Inflammatory macrophage (primary cell): ENCODE data around the gene CATSPERB.
"Not testable (repeated sequence)": the region's sequence is repeated elsewhere in the genome, so short reads cannot be mapped to it uniquely, and the experiment has no call there.

Experiments
- DNase-seq, 2 donors: peaks; one replicate each; pipeline ENCODE4 v3.0.0-alpha.2; 2020 to 2022
- total RNA-seq, 18 experiments: gene quantifications; one replicate each; lab custom pipeline; 2026; ENCODE audit warnings: mixed read lengths in 6 of 18, inconsistent platforms in 2 of 18; lab: John Stamatoyannopoulos, UW

Gene CATSPERB
- 0.07 to 7.3 (median 0.16) reads per million in 18 experiments for total RNA-seq

GRCh38 chr14:91731986-91732385 lies at the start of gene CATSPERB:
Gene CATSPERB (minus strand): TSS chr14:91732086. CDS start chr14:91729479, 2,607 bp downstream.
- no peak for DNase-seq

GRCh38 chr14:91780452-91780851 lies 48.6 kb upstream of the CATSPERB start:
- DNase-seq = peak; percentile 25 to 40

DNA sequence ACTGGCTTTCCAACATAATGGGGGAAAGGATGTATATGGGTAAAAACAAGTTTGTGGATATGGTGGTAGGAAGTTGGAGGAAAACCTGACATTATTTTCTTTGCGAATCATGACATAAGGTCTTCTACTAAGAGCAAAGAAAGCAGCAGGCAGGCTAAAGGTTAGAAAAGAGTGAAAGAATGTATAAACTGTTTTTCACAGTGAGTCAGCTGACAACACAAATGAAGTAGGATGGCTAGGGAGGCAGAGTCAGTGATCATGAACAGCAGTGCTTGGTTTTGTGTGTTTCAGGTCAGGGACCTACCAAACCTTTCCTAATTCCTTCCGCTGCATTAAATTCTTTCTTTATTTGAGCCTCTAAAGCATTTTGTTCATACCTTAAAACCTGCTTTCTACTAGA lies 46.3 kb upstream of the CATSPERB start:
- DNase-seq = no peak

DNA sequence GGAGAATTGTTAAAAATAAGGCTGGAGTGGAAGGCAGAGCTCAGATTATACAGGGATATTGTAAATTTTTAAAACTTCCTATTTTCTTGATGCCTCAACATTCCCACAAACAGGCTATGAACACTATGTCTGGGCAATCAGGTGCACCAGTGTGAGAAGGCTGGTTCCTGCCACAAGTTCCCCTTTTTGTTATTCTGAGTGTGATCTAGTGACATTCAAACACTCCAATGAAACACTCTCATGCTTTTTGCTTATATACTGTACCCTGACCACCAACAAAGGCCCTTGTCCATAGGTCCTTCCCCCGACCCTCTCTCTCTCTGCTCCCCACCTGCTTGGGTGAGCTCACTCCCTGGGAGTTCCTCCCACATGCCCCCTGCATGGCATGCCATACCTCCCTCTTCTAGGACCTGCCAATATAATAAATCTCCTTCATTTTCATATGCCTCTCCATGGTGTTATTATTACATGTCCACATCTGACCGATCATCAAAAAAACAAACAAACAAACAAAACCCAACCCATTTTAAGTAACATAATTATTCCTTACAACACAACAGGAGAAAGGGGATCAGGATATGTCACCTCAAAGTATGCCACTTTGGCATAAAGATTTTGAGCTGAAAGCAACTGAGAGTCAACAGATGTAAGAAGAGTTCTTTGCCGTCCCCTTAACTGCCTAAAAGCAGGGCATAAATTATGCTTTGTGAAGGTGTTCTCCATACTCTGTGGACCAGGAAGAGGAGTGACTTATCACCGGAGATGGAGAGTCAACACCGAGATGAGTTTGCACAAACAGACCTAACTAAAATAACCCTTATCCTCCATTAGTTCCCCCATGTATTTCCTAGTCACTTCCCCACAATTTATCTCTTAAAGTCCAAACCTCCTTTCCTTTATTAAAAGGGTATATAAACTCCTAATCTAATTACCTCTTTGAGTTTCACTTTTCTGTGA lies 42.5 kb upstream of the CATSPERB start:
- DNase-seq = peak in 1 of 2 donors; percentile 20

- DNase-seq = no peak
Observed at GRCh38 chr14:91770185-91770584, 38.3 kb upstream of the CATSPERB start.

DNA sequence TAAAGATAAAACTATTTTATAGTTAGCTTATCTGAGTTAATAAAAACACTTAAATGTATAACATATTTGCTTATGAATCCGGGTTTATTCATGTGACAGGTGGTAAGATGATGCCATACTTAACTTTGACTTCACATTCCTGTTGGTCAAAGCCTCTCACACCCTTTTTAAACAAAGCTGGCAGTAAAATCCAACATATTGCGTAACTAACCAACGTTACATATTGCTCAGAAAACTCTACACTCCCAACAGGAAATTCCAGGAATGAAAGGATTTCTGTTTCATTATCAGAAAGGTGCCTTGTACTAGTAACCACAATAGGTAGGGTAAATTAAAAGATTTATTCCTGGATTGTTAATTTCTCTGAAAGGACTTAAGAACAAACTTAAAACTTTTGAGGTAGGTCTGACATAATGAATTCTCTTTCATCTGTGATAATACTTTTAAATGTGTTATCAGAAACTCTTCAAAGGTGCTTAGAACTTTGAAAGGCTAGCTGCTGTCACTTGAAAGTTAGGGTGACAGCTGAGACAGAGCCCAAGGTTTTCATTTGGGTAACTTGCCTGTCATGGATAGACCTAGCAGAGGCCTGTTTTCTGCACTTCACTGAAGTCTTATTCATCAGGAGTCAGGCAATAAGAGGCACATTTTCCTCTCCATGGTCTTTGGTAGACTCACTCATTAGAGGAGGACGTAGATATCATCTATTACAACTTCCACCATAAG lies 23.8 kb upstream of the CATSPERB start:
- DNase-seq = no peak

- DNase-seq = no peak
Observed at GRCh38 chr14:91754819-91755218, 22.9 kb upstream of the CATSPERB start.

GRCh38 chr14:91754185-91754584 lies 22.3 kb upstream of the CATSPERB start:
- no peak for DNase-seq

DNA sequence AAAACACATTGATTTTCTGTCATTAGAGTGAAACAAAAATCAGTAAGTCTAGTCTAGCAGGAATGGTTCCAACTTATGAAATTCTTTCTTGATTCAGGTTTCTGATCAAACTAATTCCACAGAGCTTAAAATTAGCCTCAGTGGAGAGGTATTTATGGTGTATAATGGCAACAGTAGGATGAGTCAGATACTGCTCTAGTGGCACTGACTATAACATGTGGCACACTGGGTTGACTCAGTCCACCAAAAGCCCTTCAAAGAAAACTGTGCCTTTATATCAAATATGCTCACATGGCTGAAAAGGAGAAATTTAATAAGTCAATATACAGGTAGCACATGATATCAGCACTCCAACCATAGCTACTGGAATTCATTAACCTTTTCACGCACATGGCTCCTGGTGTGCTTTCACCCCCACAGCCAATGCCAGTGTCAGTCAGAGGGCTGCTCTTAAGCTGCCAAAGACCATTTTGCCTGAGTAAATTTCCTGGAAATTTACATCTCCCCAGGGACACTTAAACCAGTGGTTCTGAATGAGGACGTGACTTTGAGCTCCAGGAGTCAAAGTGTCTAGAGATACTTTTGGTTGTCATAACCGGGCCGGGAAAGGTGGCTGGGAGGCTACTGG lies 21.7 kb upstream of the CATSPERB start:
- no peak for DNase-seq

GRCh38 chr14:91752961-91753360 lies 21.1 kb upstream of the CATSPERB start:
- no peak for DNase-seq

DNA sequence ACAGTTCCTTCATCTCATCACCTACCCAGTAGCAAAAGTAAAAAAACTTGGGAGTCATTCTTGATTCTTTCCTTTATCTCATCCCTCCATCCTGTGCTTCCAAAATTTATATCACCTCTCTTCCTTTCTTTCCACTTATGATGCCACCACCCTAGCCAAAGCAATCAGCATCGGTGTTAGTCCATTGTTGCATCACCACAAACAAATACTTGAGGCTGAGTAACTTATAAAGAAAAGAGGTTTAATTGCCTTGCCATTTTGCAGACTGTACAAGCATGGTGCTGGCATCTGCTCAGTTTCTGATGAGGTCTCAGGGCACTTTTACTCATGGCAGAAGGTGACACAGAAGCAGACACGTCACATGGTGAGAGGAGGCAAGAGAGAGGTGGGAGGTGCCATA lies 19.8 kb upstream of the CATSPERB start:
- no peak for DNase-seq

GRCh38 chr14:91750634-91751198 lies 18.8 kb upstream of the CATSPERB start:
- no peak for DNase-seq

DNA sequence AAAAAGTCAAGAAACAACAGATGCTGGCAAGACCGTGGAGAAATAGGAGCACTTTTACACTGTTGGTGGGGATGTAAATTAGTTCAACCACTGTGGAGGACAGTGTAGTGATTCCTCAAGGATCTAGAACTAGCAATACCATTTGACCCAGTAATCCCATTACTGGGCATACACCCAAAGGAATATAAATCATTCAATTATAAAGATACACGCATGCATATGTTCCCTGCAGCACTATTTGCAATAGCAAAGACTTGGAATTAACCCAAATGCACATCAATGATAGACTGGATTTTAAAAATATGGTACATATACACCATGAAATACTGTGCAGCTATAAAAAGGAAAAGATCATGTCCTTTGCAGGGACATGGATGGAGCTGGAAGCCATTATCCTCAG lies 18.0 kb upstream of the CATSPERB start:
- no peak for DNase-seq

GRCh38 chr14:91748049-91748448 lies 16.2 kb upstream of the CATSPERB start:
- no peak for DNase-seq

DNA sequence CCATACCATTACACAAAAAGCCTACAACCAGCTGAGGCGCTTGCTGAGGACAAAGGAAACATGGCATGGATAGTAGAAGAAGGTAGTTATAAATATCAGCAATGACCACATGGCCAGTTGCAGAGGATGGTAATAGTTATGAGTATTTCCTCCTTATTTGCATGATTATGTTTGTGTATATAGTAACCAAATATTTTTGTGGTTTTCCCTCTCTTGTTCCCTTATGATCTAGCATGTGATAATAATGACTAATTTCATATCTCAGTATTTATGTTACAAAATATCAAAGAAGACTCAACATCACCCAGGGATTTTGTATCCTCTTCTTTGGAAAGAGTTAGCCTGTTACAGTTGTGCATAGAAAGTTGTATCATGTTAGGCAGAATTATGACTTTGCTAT lies 13.5 kb upstream of the CATSPERB start:
- DNase-seq = peak; percentile 21 to 69

DNA sequence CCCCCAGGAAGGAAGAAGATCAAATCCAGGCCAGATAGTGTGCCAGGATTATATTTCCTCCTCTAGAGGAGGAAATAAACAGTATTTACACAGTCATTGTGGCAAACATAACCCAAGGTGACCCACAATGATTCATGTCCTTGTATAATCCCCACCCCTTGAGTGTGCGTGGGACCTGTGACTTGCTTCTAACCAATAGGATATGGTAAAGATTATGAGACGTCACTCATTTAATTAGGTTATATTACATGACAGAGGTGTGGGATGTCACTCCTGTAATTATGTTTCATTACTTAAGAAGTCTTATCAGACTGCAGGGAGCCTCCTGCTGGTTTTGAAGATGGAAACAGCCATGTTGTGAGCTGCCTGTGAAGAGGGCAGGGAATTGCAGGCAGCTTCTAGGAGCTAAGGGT lies 12.2 kb upstream of the CATSPERB start:
- peak; percentile 19 to 54 for DNase-seq

- no peak for DNase-seq
Observed at GRCh38 chr14:91743305-91743653, 11.4 kb upstream of the CATSPERB start.

GRCh38 chr14:91742621-91743304 lies 10.9 kb upstream of the CATSPERB start:
- peak in 1 of 2 donors; percentile 0 for DNase-seq

DNA sequence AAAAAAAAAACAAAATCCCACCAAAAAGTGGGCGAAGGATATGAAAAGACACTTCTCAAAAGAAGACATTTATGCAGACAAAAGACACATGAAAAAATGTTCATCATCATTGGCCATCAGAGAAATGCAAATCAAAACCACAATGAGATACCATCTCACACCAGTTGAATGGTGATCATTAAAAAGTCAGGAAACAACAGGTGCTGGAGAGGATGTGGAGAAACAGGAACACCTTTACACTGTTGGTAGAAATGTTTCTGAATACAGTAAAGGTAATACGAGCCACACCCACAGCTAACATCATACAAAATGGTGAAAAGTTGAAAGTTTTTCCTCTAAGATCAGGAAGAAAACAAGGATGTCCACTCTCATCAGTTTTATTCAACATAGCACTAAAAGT lies 8.0 kb upstream of the CATSPERB start:
- not testable (repeated sequence) for DNase-seq

DNA sequence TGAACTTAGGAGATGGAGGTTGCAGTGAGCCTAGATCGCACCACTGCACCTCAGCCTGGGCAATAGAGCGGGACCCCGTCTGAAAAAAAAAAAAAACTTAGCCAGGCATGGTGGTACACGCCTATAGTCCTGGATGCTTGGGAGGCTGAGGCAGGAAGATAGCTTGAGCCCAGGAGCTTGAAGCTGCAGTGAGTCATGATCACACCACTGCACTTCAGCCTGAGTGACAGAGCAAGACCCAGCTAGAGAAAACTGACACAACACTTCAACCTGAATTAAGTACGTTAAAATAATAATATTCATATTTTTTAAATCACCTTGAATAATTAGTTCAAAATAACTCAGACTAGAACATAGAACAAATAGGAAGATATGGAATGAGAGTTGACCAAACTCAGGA lies 5.7 kb upstream of the CATSPERB start:
- peak in 1 of 2 donors; percentile 1 for DNase-seq

- DNase-seq = no peak
Observed at GRCh38 chr14:91732859-91733477, 1.1 kb upstream of the CATSPERB start.

DNA sequence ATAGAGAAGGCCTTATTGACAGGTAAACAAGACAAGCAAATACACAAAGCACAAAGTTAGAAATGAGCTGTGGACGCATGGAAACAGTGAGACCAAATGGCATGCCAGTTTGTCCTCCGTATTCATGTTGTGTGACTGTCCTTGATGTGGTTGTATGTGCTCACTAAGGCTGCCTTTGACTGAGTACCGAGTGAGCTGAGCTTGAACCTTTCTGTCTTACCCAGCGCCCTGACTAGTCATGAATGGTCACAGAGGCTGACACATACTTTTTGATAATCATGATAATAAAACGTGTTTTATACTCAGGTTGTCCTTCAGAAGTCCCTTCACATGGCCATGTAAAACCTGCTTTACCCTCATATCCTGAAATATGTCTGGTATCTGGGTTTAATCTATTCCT lies 553 bp upstream of the CATSPERB start:
- no peak for DNase-seq
